GM12878 (cell line): ENCODE results near the gene MRGPRG.

Experiments
- CTCF ChIP-seq, 3 experiments: IDR thresholded peaks in 2 of 3; conservative IDR thresholded peaks in 1 of 3; 2 replicates each; pipeline ENCODE4 v1.5.1; 2011; ENCODE audit warnings: low read depth in 3 of 3, low read length in 3 of 3, mild to moderate bottlenecking in 3 of 3, control low read depth in 2 of 3, moderate library complexity in 2 of 3, inconsistent platforms in 1 of 3, mixed read lengths in 1 of 3; ENCODE audit not compliant: control insufficient read depth in 2 of 3, insufficient read depth in 1 of 3; ENCODE audit errors: extremely low read depth in 1 of 3
- EP300 ChIP-seq, 2 experiments: fragments of 150-350 bp in 1 of 2; IDR thresholded peaks; 2 replicates each; pipeline ENCODE4 v1.6.1; 2011 to 2012; ENCODE audit warnings: low read depth in 2 of 2, low read length in 2 of 2, borderline replicate concordance in 1 of 2, improper control_type of control experiment in 1 of 2, inconsistent platforms in 1 of 2; ENCODE audit not compliant: control insufficient read depth in 1 of 2
- HDAC6 ChIP-seq: fragments of 200-600 bp; sonication (generic); IDR thresholded peaks from one replicate; pipeline ENCODE4 v1.8.0; 2017; ENCODE audit warnings: antibody characterized with exemption; ENCODE audit not compliant: unreplicated experiment
- MAX ChIP-seq: IDR thresholded peaks from 2 replicates; pipeline ENCODE4 v1.6.1; 2012; ENCODE audit warnings: low read depth, low read length, improper control_type of control experiment
- NFIC ChIP-seq: IDR thresholded peaks from 2 replicates; pipeline ENCODE4 v1.6.1; 2012; ENCODE audit warnings: low read depth, mild to moderate bottlenecking, inconsistent platforms, low read length, moderate library complexity

DNA sequence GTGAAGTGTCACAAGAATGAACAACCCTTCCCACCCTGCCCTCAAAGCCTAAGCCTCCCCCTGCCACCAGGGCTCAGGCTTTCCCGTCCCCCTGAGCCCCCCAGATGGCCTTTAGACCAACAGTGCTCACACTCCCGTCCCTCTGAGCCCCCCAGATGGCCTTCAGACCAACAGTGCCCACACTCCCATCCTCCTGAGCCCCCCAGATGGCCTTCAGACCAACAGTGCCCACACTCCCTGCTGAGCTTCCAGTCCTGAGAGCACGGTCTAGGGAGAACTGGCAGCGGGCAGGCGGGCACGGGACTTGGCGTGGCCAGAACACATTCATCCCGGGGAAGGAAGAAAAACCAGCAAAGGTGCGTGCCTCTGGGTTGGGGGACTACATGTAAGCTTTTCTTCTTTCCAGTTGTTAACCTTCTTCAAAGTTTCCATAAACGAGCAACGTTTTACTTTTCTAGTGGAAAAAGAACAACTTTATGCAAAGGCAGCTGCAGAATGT lies 2.5 kb downstream of the MRGPRG start:
- TF ChIP-seq NFIC, result no peak
- no peak for TF ChIP-seq EP300 (IDR thresholded peaks at IDR 0.05; ENCODE audit: borderline replicate concordance in 1 of 2, control insufficient read depth in 1 of 2, low read depth in 2 of 2, low read length in 2 of 2)
- no peak for TF ChIP-seq CTCF (IDR thresholded peaks at IDR 0.05 in 2 of 3, conservative IDR thresholded peaks at IDR 0.05 in 1 of 3; ENCODE audit: control insufficient read depth in 2 of 3, extremely low read depth in 1 of 3, insufficient read depth in 1 of 3, low read depth in 3 of 3, low read length in 3 of 3)
- TF ChIP-seq MAX, result no peak
- TF ChIP-seq HDAC6, result no peak
